ENCODE results near the gene ANXA5.

The ANXA5 gene

DNA sequence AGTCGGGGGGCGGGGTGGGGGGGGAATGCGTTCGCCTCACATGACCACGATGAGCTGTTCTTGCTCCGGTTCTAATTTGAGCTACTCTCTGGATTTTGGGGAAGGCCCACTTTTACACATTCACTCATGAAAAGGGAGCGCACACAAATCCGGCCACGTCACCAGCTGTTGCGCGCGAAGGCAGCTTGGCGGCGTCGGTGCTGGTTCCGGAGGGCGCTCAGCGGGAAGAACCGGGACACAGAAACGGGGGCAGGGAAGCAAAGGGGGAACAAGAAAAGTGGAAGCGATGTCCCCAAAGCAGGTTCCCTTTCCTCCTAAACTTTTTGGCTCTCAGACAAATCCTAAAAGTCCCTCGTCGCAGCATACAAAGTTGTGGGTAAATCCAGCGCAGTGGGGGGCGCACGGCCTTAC lies 605 bp downstream of the ANXA5 start:
- Histone ChIP-seq H3K27me3 (ENCODE audit: control insufficient read depth, insufficient read depth, low read length, poor library complexity, severe bottlenecking) (no peaks in the 10 kb centered on the region), H3K4me1 (ENCODE audit: control insufficient read depth, insufficient read depth, low read length) (peaks cover 6% of the 10 kb centered on the region), H3K4me3 (ENCODE audit: insufficient read depth, low read depth, low read length) (peak overlapping the region; percentile 77), H3K36me3 (ENCODE audit: control insufficient read depth, insufficient read depth, low read length) (no peaks in the 10 kb centered on the region), H3K27ac (ENCODE audit: insufficient read depth, low read depth, low read length, poor library complexity, severe bottlenecking) (no peak overlapping the region), H3K9me3 (ENCODE audit: control insufficient read depth, low read length) (no peaks in the 10 kb centered on the region)
- WGBS, 2 experiments = 0% methylated on average over 26 of the region's 26 CpGs

DNA sequence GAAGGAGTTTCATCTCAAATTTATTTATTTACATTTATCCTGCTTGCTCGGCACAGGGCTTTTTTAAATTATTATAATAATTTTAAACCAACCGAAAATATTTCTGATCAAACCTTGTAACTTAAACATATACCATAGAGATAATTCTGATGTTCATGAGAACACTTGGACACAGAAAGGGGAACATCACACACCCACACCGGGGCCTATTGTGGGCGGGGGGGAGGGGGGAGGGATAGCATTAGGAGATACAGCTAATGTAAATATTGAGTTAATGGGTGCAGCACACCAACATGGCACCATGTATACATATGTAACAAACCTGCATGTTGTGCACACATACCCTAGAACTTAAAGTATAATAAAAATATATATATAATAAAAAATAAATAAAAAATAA lies 2.9 kb downstream of the ANXA5 start:
- 100% methylated on average over 1 of the region's 4 CpGs; no CpG with 5 or more reads in 1 of the 2 experiments for WGBS, 2 experiments
- Histone ChIP-seq H3K9me3 (ENCODE audit: control insufficient read depth, low read length) (no peaks in the 10 kb centered on the region), H3K4me3 (ENCODE audit: insufficient read depth, low read depth, low read length) (no peak overlapping the region), H3K27me3 (ENCODE audit: control insufficient read depth, insufficient read depth, low read length, poor library complexity, severe bottlenecking) (no peaks in the 10 kb centered on the region), H3K4me1 (ENCODE audit: control insufficient read depth, insufficient read depth, low read length) (peaks cover 16% of the 10 kb centered on the region), H3K27ac (ENCODE audit: insufficient read depth, low read depth, low read length, poor library complexity, severe bottlenecking) (no peak overlapping the region), H3K36me3 (ENCODE audit: control insufficient read depth, insufficient read depth, low read length) (no peaks in the 10 kb centered on the region)

DNA sequence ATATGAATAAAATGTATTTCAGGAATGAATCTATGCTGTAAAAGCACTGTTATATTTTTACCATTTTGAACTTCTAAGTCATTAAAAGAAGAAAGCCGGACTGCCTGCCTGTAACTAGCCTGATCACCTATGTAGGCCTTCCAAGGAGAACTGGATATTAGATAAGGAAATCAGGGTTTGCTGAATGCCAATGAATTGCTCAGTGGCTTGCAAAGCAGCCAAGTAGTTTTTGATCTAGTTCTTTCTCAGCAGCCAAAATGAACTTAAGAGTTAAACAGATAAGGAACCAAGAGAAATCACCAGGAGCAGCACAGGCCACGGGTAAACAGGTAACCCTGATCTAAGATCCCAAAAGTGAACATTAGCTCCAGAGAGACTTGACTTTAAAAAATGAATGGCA lies 3.3 kb downstream of the ANXA5 start:
- no peak overlapping the region for H3K4me3 ChIP-seq (ENCODE audit: insufficient read depth, low read depth, low read length)
- no peak overlapping the region for H3K27ac ChIP-seq (ENCODE audit: insufficient read depth, low read depth, low read length, poor library complexity, severe bottlenecking)
- H3K27me3 ChIP-seq (ENCODE audit: control insufficient read depth, insufficient read depth, low read length, poor library complexity, severe bottlenecking) = no peaks in the 10 kb centered on the region
- WGBS, 2 experiments = 86 to 87% methylated on average over 2 of the region's 2 CpGs
- no peaks in the 10 kb centered on the region for H3K9me3 ChIP-seq (ENCODE audit: control insufficient read depth, low read length)
- peaks cover 16% of the 10 kb centered on the region for H3K4me1 ChIP-seq (ENCODE audit: control insufficient read depth, insufficient read depth, low read length)
- no peaks in the 10 kb centered on the region for H3K36me3 ChIP-seq (ENCODE audit: control insufficient read depth, insufficient read depth, low read length)

DNA sequence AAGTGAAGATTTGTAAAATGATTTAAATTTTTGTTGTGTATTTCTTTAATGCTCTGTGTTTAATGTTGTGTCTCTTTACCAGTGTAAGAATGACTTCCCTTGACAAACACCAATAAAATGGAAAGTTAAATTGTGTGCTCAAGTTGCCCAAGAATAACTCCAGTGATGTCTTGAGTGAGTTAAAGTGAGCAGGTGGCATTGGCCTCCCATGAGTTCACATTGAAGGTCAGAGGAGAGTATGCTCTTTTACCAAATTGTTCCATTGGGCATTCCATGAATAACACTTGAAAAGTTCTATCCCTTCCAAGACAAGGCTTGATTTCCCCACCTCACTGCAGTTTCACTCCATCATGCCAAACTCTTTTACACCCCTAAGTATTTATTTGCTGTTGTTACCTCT lies 4.5 kb downstream of the ANXA5 start:
- Histone ChIP-seq H3K4me1 (ENCODE audit: control insufficient read depth, insufficient read depth, low read length) (peaks cover 16% of the 10 kb centered on the region), H3K27ac (ENCODE audit: insufficient read depth, low read depth, low read length, poor library complexity, severe bottlenecking) (no peak overlapping the region)

DNA sequence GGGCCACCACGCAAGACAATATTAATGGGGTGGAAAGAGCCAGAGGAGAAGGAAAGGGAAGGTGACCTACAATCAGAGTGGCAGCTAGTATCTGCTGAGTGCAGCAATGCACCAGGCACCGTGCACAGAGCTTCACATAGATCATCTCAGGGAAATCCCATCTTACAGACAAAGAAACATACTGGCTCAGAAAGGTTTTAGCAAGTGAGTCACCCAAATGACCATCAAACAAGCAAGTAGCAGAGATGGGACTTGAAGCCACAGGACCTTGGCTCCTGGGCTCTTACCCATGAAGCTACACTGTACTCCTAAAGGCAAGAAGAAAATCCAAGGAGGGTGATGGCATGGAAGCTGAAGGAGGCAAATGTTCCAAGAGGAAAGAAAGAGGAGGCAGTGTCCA lies 6.8 kb downstream of the ANXA5 start:
- H3K4me3 ChIP-seq (ENCODE audit: insufficient read depth, low read depth, low read length) = no peak overlapping the region
- no peaks in the 10 kb centered on the region for H3K9me3 ChIP-seq (ENCODE audit: control insufficient read depth, low read length)
- 84 to 86% methylated on average over 2 of the region's 2 CpGs for WGBS, 2 experiments
- H3K27ac ChIP-seq (ENCODE audit: insufficient read depth, low read depth, low read length, poor library complexity, severe bottlenecking) = no peak overlapping the region
- H3K36me3 ChIP-seq (ENCODE audit: control insufficient read depth, insufficient read depth, low read length) = no peaks in the 10 kb centered on the region
- H3K27me3 ChIP-seq (ENCODE audit: control insufficient read depth, insufficient read depth, low read length, poor library complexity, severe bottlenecking) = no peaks in the 10 kb centered on the region
- peaks cover 13% of the 10 kb centered on the region for H3K4me1 ChIP-seq (ENCODE audit: control insufficient read depth, insufficient read depth, low read length)

More for the DNA sequence above, 4.5 kb downstream of the ANXA5 start:
- Histone ChIP-seq H3K4me3 (ENCODE audit: insufficient read depth, low read depth, low read length) (no peak overlapping the region), H3K36me3 (ENCODE audit: control insufficient read depth, insufficient read depth, low read length) (no peaks in the 10 kb centered on the region), H3K27me3 (ENCODE audit: control insufficient read depth, insufficient read depth, low read length, poor library complexity, severe bottlenecking) (no peaks in the 10 kb centered on the region), H3K9me3 (ENCODE audit: control insufficient read depth, low read length) (no peaks in the 10 kb centered on the region)

DNA sequence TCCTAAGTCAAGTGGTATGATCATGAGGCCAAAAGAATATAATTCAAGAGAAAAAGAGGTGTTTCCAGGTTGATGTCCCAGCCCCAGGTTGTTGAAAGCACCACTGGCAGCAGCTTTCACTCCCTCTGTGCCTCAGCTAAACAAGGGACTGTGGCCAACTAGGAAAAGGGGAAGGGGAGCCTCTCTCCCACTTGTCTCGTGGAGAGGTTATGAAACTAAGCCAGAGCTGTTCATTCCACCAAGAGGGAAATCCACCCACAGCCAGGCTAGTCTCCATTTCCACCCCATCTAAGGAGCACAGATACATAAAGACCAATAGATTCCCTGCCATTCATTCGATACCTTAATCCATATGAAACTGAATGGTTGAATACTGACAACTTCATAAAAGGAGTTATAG lies 8.1 kb downstream of the ANXA5 start:
- WGBS, 2 experiments = 96% methylated on average over 2 of the region's 2 CpGs; no CpG with 5 or more reads in 1 of the 2 experiments
- H3K4me3 ChIP-seq (ENCODE audit: insufficient read depth, low read depth, low read length) = no peak overlapping the region
- H3K27me3 ChIP-seq (ENCODE audit: control insufficient read depth, insufficient read depth, low read length, poor library complexity, severe bottlenecking) = no peaks in the 10 kb centered on the region
- no peaks in the 10 kb centered on the region for H3K9me3 ChIP-seq (ENCODE audit: control insufficient read depth, low read length)
- H3K27ac ChIP-seq (ENCODE audit: insufficient read depth, low read depth, low read length, poor library complexity, severe bottlenecking) = no peak overlapping the region
- H3K36me3 ChIP-seq (ENCODE audit: control insufficient read depth, insufficient read depth, low read length) = no peaks in the 10 kb centered on the region
- peaks cover 10% of the 10 kb centered on the region for H3K4me1 ChIP-seq (ENCODE audit: control insufficient read depth, insufficient read depth, low read length)

DNA sequence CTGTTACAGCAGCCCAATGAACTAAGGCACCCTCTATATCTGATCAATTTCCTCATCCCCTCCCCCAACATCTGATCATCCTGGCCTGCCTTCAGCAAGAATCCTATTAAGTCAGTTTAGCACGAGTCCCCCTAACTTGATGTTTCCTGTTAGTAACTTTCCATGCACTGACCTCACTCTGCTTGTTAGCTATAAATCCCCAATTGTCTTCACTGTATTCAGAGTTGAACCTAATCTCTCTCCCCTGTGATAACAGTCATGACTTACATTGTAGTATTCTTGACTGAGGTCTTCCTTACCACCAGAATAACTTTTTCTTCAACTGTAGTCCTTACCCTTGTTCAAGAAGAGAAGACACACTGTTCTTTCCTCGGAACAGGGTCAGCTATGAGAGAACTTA lies 8.5 kb downstream of the ANXA5 start:
- Histone ChIP-seq H3K27me3 (ENCODE audit: control insufficient read depth, insufficient read depth, low read length, poor library complexity, severe bottlenecking) (no peaks in the 10 kb centered on the region), H3K36me3 (ENCODE audit: control insufficient read depth, insufficient read depth, low read length) (peaks cover 2% of the 10 kb centered on the region), H3K9me3 (ENCODE audit: control insufficient read depth, low read length) (no peaks in the 10 kb centered on the region), H3K27ac (ENCODE audit: insufficient read depth, low read depth, low read length, poor library complexity, severe bottlenecking) (no peak overlapping the region), H3K4me3 (ENCODE audit: insufficient read depth, low read depth, low read length) (no peak overlapping the region), H3K4me1 (ENCODE audit: control insufficient read depth, insufficient read depth, low read length) (peaks cover 10% of the 10 kb centered on the region)
- 94% methylated on average over 2 of the region's 2 CpGs for WGBS, 2 experiments

DNA sequence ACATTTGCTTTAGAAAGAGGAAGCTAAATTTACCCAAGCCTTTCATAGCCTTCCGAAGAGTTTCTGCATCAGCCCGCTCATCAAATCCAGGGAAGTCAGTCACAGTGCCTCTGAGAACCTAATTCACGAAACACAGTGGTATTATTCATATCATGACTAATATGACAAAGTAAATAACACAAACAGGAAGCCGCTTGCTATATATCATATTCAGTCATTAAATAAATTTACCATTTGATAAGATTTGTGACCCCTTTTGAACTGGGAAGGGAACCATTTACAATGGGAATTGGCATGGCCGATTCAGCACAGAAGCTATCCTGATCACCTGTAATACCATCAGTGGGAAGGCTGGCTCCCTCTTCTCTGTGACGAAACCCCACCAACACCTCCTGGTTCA lies 10.5 kb downstream of the ANXA5 start:
- Histone ChIP-seq H3K27me3 (ENCODE audit: control insufficient read depth, insufficient read depth, low read length, poor library complexity, severe bottlenecking) (no peaks in the 10 kb centered on the region), H3K4me3 (ENCODE audit: insufficient read depth, low read depth, low read length) (no peak overlapping the region), H3K27ac (ENCODE audit: insufficient read depth, low read depth, low read length, poor library complexity, severe bottlenecking) (no peak overlapping the region), H3K9me3 (ENCODE audit: control insufficient read depth, low read length) (no peaks in the 10 kb centered on the region), H3K36me3 (ENCODE audit: control insufficient read depth, insufficient read depth, low read length) (peaks cover 6% of the 10 kb centered on the region), H3K4me1 (ENCODE audit: control insufficient read depth, insufficient read depth, low read length) (peaks cover 10% of the 10 kb centered on the region)
- WGBS, 2 experiments = 93 to 96% methylated on average over 5 to 6 of the region's 6 CpGs

DNA sequence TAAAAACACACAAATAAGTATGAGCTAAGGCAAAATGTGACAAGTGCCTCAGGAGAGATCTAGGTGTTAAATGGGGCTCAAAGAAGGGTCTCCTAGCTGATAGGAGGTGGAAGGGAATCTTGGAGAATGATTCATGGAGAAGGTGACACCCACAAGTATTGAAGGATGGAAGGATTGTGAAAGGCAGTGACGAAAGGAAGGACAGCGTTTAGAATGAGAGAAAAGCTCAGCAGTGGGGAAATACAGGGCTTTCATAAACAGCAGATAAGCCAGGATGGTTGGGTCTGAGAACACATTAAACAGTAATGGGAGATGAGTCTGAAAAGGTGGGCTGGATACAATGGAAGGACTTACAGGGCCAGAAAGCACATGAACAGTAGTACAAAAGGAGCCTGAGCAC lies 11.5 kb downstream of the ANXA5 start:
- no peaks in the 10 kb centered on the region for H3K9me3 ChIP-seq (ENCODE audit: control insufficient read depth, low read length)
- peaks cover 12% of the 10 kb centered on the region for H3K36me3 ChIP-seq (ENCODE audit: control insufficient read depth, insufficient read depth, low read length)
- no peak overlapping the region for H3K27ac ChIP-seq (ENCODE audit: insufficient read depth, low read depth, low read length, poor library complexity, severe bottlenecking)
- WGBS, 2 experiments = 95 to 98% methylated on average over 2 of the region's 2 CpGs
- peaks cover 4% of the 10 kb centered on the region for H3K4me1 ChIP-seq (ENCODE audit: control insufficient read depth, insufficient read depth, low read length)
- H3K27me3 ChIP-seq (ENCODE audit: control insufficient read depth, insufficient read depth, low read length, poor library complexity, severe bottlenecking) = no peaks in the 10 kb centered on the region
- no peak overlapping the region for H3K4me3 ChIP-seq (ENCODE audit: insufficient read depth, low read depth, low read length)

DNA sequence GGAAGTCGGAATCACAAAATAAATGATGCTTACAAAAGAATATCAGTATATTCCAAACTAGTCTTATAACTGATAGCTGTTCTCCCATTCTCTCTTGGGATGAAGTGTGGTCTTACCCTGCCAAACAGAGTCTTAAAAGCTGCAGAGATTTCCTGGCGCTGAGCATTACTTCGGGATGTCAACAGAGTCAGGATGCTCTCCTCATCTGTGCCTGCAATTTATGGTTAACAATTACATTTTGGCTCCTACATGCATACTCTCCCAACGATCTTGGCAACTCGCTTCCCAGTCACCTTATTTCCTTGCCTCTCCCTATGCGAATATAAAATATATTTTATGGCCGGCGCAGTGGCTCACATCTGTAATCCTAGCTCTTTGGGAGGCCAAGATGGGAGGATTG lies 12.2 kb downstream of the ANXA5 start:
- no peaks in the 10 kb centered on the region for H3K27me3 ChIP-seq (ENCODE audit: control insufficient read depth, insufficient read depth, low read length, poor library complexity, severe bottlenecking)
- H3K27ac ChIP-seq (ENCODE audit: insufficient read depth, low read depth, low read length, poor library complexity, severe bottlenecking) = no peak overlapping the region
- H3K4me1 ChIP-seq (ENCODE audit: control insufficient read depth, insufficient read depth, low read length) = no peaks in the 10 kb centered on the region
- 93 to 95% methylated on average over 7 to 8 of the region's 8 CpGs for WGBS, 2 experiments
- peaks cover 17% of the 10 kb centered on the region for H3K36me3 ChIP-seq (ENCODE audit: control insufficient read depth, insufficient read depth, low read length)
- H3K4me3 ChIP-seq (ENCODE audit: insufficient read depth, low read depth, low read length) = no peak overlapping the region
- no peaks in the 10 kb centered on the region for H3K9me3 ChIP-seq (ENCODE audit: control insufficient read depth, low read length)

DNA sequence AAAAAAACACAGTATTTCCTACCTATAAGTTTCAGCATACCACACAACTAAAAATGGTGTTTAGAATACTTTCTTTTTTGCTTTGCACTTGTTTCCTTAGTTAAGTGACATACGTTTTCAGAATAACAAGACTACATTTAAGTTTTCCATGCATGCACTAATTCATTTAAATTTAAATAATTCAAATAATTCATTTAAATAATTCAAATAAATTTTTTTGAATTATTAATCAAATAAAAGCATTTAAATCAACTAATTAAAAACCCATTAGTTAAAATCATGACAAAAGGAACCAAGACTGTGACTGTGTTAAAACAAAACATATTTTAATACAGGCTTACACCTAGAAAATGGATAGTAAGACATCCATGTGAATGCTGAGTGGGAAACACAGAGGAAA lies 12.8 kb downstream of the ANXA5 start:
- Histone ChIP-seq H3K4me3 (ENCODE audit: insufficient read depth, low read depth, low read length) (no peak overlapping the region), H3K27ac (ENCODE audit: insufficient read depth, low read depth, low read length, poor library complexity, severe bottlenecking) (no peak overlapping the region), H3K27me3 (ENCODE audit: control insufficient read depth, insufficient read depth, low read length, poor library complexity, severe bottlenecking) (no peaks in the 10 kb centered on the region), H3K9me3 (ENCODE audit: control insufficient read depth, low read length) (no peaks in the 10 kb centered on the region), H3K36me3 (ENCODE audit: control insufficient read depth, insufficient read depth, low read length) (peaks cover 19% of the 10 kb centered on the region), H3K4me1 (ENCODE audit: control insufficient read depth, insufficient read depth, low read length) (no peaks in the 10 kb centered on the region)
- WGBS, 2 experiments = 100% methylated on average over 1 of the region's 1 CpG; no CpG with 5 or more reads in 1 of the 2 experiments
